ENCODE measurements around the gene RIOK1. TPM values are rescaled to one million over a fixed set of nuclear protein-coding genes. Genes with fewer than 3 reads are reported as not detected.

The RIOK1 gene
- total and polyA plus RNA-seq, 2 of the 13 experiments (the other 11 are each of a cell fraction or from before 2014, with no cell fraction given) = 9.4 to 37.8 TPM

GRCh38 chr6:7373739-7374138 lies 15.9 kb upstream of the RIOK1 start:
- no peak for FAIRE-seq
- no peak overlapping the region for H3K9ac ChIP-seq (ENCODE audit: insufficient read depth, low read depth, low read length)
- in situ Hi-C loops (cut with HindIII; ENCODE audit: extremely low pct_ligation_motif_present, low pct_unique_long_range_greater_than_20kb) = no loop called here
- TF ChIP-seq ZNF143 (CRISPR knock-in tag; IDR thresholded peaks at IDR 0.05) (peak; percentile 67), AHR (CRISPR knock-in tag; IDR thresholded peaks at IDR 0.05) (no peak)
- ChIA-PET POLR2A (no interaction called here), CTCF (ENCODE audit: low intra/inter-chr PET ratio, low total read pairs) (no interaction called here)
- no peak overlapping the region for H2AFZ ChIP-seq (ENCODE audit: low read length)
- no peaks in the 10 kb centered on the region for H3K36me3 ChIP-seq (replicated peaks in 1 of 2; ENCODE audit: control insufficient read depth in 1 of 2, insufficient read depth in 2 of 2, low read length in 2 of 2)
- H3K9me3 ChIP-seq (ENCODE audit: low read length) = no peaks in the 10 kb centered on the region
- H3K27ac ChIP-seq (ENCODE audit: extremely low read length, insufficient read depth, low read length) = no peak overlapping the region
- H4K20me1 ChIP-seq (ENCODE audit: insufficient read depth, low read length) = no peaks in the 10 kb centered on the region
- no peaks in the 10 kb centered on the region for H3K4me1 ChIP-seq (ENCODE audit: insufficient read depth, low read length)
- peak overlapping the region; percentile 14; the same call in 1 of the 2 replicates for H3K4me2 ChIP-seq (ENCODE audit: low read depth, low read length)
- H3K79me2 ChIP-seq (ENCODE audit: insufficient read depth, low read length) = no peaks in the 10 kb centered on the region
- WGBS (ENCODE audit: low lambda C conversion rate) = 39% methylated on average over 3 of the region's 3 CpGs
- no peak for DNase-seq (ENCODE audit: low spot score)
- H3K4me3 ChIP-seq (replicated peaks in 1 of 3; ENCODE audit: insufficient read depth in 1 of 3, low read depth in 2 of 3, low read length in 3 of 3) = no peak overlapping the region
- H3K27me3 ChIP-seq (ENCODE audit: control insufficient read depth in 1 of 2, insufficient read depth in 2 of 2, low read length in 2 of 2) = peaks cover 0 to 10% of the 10 kb centered on the region in 2 experiments; a peak in 2 of 5 replicates
- intact Hi-C loops (cut with micrococcal nuclease; ENCODE audit: unreplicated experiment) = no loop called here
- no peak for ATAC-seq
- no TSS peak for BruUV-seq (replicated peaks)

GRCh38 chr6:7377961-7378360 lies 11.6 kb upstream of the RIOK1 start:
- H3K9me3 ChIP-seq (ENCODE audit: low read length) = no peaks in the 10 kb centered on the region
- no peaks in the 10 kb centered on the region for H3K4me1 ChIP-seq (ENCODE audit: insufficient read depth, low read length)
- H3K27ac ChIP-seq (ENCODE audit: extremely low read length, insufficient read depth, low read length) = no peak overlapping the region
- H4K20me1 ChIP-seq (ENCODE audit: insufficient read depth, low read length) = no peaks in the 10 kb centered on the region
- no peak for FAIRE-seq
- no peaks in the 10 kb centered on the region for H3K79me2 ChIP-seq (ENCODE audit: insufficient read depth, low read length)
- no peak overlapping the region for H3K9ac ChIP-seq (ENCODE audit: insufficient read depth, low read depth, low read length)
- intact Hi-C loops (cut with micrococcal nuclease; ENCODE audit: unreplicated experiment) = no loop called here
- H3K4me3 ChIP-seq (replicated peaks in 1 of 3; ENCODE audit: insufficient read depth in 1 of 3, low read depth in 2 of 3, low read length in 3 of 3) = no peak overlapping the region
- ChIA-PET POLR2A (no interaction called here), CTCF (ENCODE audit: low intra/inter-chr PET ratio, low total read pairs) (no interaction called here)
- DNase-seq (ENCODE audit: low spot score) = no peak
- no TSS peak for BruUV-seq (replicated peaks)
- WGBS (ENCODE audit: low lambda C conversion rate) = 54% methylated on average over 1 of the region's 1 CpG
- H3K4me2 ChIP-seq (ENCODE audit: low read depth, low read length) = no peak overlapping the region
- in situ Hi-C loops (cut with HindIII; ENCODE audit: extremely low pct_ligation_motif_present, low pct_unique_long_range_greater_than_20kb) = no loop called here
- H2AFZ ChIP-seq (ENCODE audit: low read length) = no peak overlapping the region
- peaks cover 0 to 6% of the 10 kb centered on the region in 2 experiments; a peak in 1 of 5 replicates for H3K27me3 ChIP-seq (ENCODE audit: control insufficient read depth in 1 of 2, insufficient read depth in 2 of 2, low read length in 2 of 2)
- no peaks in the 10 kb centered on the region for H3K36me3 ChIP-seq (replicated peaks in 1 of 2; ENCODE audit: control insufficient read depth in 1 of 2, insufficient read depth in 2 of 2, low read length in 2 of 2)
- no peak for ATAC-seq
- TF ChIP-seq MIXL1 (CRISPR knock-in tag; IDR thresholded peaks at IDR 0.05) (no peak), AGO2 (optimal IDR thresholded peaks at IDR 0.05; ENCODE audit: low read depth, low read length) (no peak), ZNF367 (CRISPR knock-in tag; IDR thresholded peaks at IDR 0.05; ENCODE audit: borderline replicate concordance) (no peak), XRCC5 (optimal IDR thresholded peaks at IDR 0.05; ENCODE audit: low read length) (no peak), GPN1 (CRISPR knock-in tag; IDR thresholded peaks at IDR 0.05; ENCODE audit: borderline replicate concordance) (no peak), CENPX (CRISPR knock-in tag; IDR thresholded peaks at IDR 0.05) (no peak), ZNF546 (CRISPR knock-in tag; conservative IDR thresholded peaks at IDR 0.05) (no peak), JDP2 (CRISPR knock-in tag; IDR thresholded peaks at IDR 0.05; ENCODE audit: borderline replicate concordance) (no peak), BRD4 (CRISPR knock-in tag; IDR thresholded peaks at IDR 0.05) (no peak), PITX1 (CRISPR knock-in tag; IDR thresholded peaks at IDR 0.05) (no peak)
- TF ChIP-seq, protein P1, sequence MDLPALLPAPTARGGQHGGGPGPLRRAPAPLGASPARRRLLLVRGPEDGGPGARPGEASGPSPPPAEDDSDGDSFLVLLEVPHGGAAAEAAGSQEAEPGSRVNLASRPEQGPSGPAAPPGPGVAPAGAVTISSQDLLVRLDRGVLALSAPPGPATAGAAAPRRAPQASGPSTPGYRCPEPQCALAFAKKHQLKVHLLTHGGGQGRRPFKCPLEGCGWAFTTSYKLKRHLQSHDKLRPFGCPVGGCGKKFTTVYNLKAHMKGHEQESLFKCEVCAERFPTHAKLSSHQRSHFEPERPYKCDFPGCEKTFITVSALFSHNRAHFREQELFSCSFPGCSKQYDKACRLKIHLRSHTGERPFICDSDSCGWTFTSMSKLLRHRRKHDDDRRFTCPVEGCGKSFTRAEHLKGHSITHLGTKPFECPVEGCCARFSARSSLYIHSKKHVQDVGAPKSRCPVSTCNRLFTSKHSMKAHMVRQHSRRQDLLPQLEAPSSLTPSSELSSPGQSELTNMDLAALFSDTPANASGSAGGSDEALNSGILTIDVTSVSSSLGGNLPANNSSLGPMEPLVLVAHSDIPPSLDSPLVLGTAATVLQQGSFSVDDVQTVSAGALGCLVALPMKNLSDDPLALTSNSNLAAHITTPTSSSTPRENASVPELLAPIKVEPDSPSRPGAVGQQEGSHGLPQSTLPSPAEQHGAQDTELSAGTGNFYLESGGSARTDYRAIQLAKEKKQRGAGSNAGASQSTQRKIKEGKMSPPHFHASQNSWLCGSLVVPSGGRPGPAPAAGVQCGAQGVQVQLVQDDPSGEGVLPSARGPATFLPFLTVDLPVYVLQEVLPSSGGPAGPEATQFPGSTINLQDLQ (CRISPR knock-in tag; IDR thresholded peaks at IDR 0.05) = no peak

Data from HepG2 (cell line).